Left ventricle myocardium inferior (tissue), 1 donor: ENCODE data around the gene PRSS1. TPM values are rescaled to one million over a fixed set of nuclear protein-coding genes. Genes with fewer than 3 reads are reported as not detected.
"Not testable (repeated sequence)": the region's sequence is repeated elsewhere in the genome, so short reads cannot be mapped to it uniquely, and the experiment has no call there.

Experiments used
- DNase-seq: peaks from one replicate; pipeline ENCODE4 v3.0.0-alpha.2; 2020
- H3K27ac ChIP-seq: fragments of 200-600 bp; replicated peaks from 2 replicates; pipeline ENCODE4 v1.8.0; 2021
- H3K27me3 ChIP-seq: fragments of 200-600 bp; 2 replicates; pipeline ENCODE4 v1.8.0; 2021; ENCODE audit warnings: low read depth
- H3K36me3 ChIP-seq: fragments of 200-600 bp; 2 replicates; pipeline ENCODE4 v1.8.0; 2021
- H3K4me1 ChIP-seq: fragments of 200-600 bp; 2 replicates; pipeline ENCODE4 v1.8.0; 2021
- H3K4me3 ChIP-seq: fragments of 200-600 bp; 2 replicates; pipeline ENCODE4 v1.8.0; 2021; ENCODE audit warnings: mild to moderate bottlenecking, moderate library complexity
- H3K9me3 ChIP-seq: fragments of 200-600 bp; replicated peaks from 2 replicates; pipeline ENCODE4 v1.8.0; 2021
- intact Hi-C: fragments of 100-400 bp; cut with micrococcal nuclease; formaldehyde crosslinking; loops from one replicate; pipeline ENCODE4 v1.11.0; 2022
- total RNA-seq: library from RNA; stranded (reverse); fragmentation: NEBNext Ultra II Directional; extraction: Animal tissue kit (Norgen Biotek cat#: 25700); gene quantifications from one replicate; pipeline ENCODE4 v1.2.1, GENCODE V29; 2021
- TF ChIP-seq, protein P1 (sequence below): fragments of 200-600 bp; IDR thresholded peaks from 2 replicates; pipeline ENCODE4 v1.8.0; 2021; ENCODE audit warnings: antibody characterized with exemption, mild to moderate bottlenecking, borderline replicate concordance
- donor health status: DM: no; HTN: yes; CAD: no; lungs with severe emphysema.

The PRSS1 gene
- total RNA-seq, 1 donor from 2014 or later, result not detected

DNA sequence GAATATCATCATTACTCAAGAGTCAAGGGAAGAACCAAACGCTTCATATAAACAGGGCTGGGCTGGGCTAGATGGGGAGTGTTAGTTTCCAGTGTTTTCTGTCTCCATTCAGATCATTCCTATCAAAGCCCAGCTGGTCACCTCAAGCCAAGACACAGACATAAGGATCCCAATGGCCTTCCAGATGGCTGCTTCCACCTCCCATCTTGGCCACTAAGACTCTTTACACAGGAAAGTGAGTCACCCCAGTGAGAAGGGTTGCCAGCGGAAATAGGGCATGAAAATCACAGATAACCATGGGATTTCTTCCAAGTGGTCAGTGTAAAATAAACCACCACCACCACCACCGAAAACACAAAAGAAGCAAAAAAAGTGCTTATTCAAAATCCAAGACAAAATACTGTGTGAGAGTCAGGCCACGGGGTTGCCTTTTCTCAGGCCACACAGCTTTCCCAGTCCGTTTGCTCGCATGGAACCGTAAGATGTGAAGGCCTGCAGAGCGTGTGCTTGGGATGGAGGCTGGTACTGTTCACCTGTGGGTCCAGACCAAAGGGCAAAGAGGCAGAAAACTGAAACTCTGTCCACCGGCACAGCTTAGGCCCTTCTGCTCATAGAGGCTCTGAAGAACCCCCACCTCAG is 27.1 kb downstream of the PRSS1 start:
- TF ChIP-seq, protein P1, sequence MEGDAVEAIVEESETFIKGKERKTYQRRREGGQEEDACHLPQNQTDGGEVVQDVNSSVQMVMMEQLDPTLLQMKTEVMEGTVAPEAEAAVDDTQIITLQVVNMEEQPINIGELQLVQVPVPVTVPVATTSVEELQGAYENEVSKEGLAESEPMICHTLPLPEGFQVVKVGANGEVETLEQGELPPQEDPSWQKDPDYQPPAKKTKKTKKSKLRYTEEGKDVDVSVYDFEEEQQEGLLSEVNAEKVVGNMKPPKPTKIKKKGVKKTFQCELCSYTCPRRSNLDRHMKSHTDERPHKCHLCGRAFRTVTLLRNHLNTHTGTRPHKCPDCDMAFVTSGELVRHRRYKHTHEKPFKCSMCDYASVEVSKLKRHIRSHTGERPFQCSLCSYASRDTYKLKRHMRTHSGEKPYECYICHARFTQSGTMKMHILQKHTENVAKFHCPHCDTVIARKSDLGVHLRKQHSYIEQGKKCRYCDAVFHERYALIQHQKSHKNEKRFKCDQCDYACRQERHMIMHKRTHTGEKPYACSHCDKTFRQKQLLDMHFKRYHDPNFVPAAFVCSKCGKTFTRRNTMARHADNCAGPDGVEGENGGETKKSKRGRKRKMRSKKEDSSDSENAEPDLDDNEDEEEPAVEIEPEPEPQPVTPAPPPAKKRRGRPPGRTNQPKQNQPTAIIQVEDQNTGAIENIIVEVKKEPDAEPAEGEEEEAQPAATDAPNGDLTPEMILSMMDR, result no peak
- Histone ChIP-seq H3K4me1 (no peaks in the 10 kb centered on the region), H3K27ac (no peak overlapping the region), H3K4me3 (no peak overlapping the region), H3K9me3 (no peaks in the 10 kb centered on the region), H3K36me3 (no peaks in the 10 kb centered on the region), H3K27me3 (peaks cover 2% of the 10 kb centered on the region)
- intact Hi-C loops, result no loop called here
- DNase-seq, result no peak

DNA sequence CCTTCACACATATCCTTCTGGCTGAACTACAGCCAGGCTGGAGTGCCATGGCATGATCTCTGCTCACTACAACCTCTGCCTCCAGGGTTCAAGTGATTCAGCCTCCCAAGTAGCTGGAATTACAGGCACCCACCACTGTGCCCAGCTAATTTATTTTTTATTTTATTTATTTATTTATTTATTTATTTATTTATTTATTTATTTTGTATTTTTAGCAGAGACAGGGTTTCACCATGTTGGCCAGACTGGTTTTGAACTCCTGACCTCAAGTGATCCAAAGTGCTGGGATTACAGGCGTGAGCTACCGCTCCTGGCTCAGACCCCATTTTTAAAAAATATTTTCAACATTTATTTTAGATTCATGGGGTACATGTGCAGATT is 27.6 kb downstream of the PRSS1 start:
- H3K36me3 ChIP-seq, H3K27me3 ChIP-seq, DNase-seq, intact Hi-C loops, H3K4me1 ChIP-seq, H3K27ac ChIP-seq, H3K4me3 ChIP-seq, H3K9me3 ChIP-seq: not testable (repeated sequence)

DNA sequence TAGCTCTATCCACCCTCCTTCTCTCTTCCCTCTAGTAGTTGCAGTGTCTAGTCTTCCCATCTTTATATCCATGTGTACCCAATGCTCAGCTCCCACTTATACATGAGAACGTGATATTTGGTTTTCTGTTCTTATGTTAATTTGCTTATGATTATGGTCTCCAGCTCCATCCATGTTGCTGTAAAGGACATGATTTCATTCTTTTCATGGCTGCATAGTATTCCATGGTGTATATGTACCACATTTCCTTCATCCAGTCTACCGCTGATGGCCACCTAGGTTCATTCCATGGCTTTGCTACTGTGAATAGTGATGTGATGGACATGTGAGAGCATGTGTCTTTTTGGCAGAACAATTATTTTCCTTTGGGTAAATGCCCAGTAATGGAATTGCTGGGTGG is 28.0 kb downstream of the PRSS1 start:
- H3K27me3 ChIP-seq, result peaks cover 7% of the 10 kb centered on the region
- no peaks in the 10 kb centered on the region for H3K4me1 ChIP-seq
- no peak overlapping the region for H3K27ac ChIP-seq
- intact Hi-C loops, result no loop called here
- no peaks in the 10 kb centered on the region for H3K36me3 ChIP-seq
- TF ChIP-seq, protein P1, result no peak
- no peaks in the 10 kb centered on the region for H3K9me3 ChIP-seq
- DNase-seq, result no peak
- H3K4me3 ChIP-seq, result no peak overlapping the region

DNA sequence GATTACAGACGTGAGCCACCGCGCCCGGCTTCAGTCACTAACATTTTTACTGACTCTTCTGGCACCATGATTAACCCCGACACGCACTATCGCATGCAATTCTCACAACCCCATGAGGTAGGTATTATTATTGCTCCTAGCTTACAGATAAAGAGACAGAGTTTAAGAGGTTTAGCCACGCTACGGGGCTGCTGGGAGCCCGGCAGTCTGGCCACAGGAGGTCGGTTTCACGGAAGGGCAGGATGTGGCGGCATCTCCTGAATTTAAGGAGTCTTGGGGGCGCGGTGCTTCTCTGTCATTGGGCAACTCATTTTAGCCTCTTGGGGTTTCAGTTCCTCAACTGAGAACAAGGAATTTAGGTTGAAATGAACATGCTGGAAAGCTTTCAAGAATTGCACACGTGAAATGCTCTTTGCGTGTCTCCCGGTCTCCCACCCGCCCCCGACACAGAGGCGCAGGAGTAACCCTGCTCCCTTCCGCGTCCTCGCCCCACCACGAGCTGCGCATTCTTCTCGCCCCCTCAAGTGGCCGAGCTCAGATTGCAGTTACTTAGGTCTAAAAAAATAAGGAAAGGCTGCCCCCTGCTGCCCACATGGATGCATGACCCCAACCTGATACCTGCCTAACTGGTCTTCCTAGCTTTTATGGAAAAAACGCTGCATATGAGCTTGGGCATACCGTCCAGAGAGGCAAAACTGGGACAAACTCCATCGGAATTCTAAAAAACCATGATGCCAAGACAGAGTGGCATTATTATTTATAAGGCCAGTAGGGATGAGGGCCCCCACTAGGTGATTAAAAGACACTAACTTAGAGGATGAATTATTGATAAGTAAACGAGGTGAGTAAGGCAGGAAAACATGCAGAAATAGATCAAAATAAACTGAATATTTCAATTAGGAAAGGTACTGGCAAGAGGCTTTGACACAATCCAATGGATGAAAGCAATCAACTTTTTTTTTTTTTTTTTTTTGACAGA is 33.9 kb downstream of the PRSS1 start:
- peaks cover 5% of the 10 kb centered on the region for H3K4me1 ChIP-seq
- H3K9me3 ChIP-seq, result no peaks in the 10 kb centered on the region
- intact Hi-C loops, result loop anchor here (5.0 kb wide), 1 partner anchor 71 kb away; no protein-coding TSS in a partner anchor
- peaks cover 48% of the 10 kb centered on the region for H3K27me3 ChIP-seq
- TF ChIP-seq, protein P1, result peak; percentile 91
- no peaks in the 10 kb centered on the region for H3K36me3 ChIP-seq
- peak; percentile 85 for DNase-seq
- no peak overlapping the region for H3K27ac ChIP-seq
- peak overlapping the region; percentile 59 for H3K4me3 ChIP-seq

DNA sequence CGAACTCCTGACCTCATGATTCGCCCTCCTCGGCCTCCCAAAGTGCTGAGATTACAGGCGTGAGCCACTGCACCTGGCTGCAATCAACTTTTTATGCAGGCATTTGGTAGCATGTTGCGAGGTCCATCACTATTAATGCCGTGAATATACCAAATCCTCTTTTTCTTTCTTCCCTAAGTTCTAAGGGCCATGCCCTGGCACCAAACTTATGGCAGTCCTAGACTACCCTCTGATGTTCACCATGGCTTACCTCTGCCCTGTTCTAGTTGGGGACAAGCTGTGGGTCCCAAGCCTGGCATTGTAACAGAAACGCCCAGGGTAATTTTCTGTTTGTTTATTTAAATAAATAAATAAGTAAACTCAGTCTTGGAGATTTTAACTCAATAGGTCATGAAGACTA is 34.8 kb downstream of the PRSS1 start:
- intact Hi-C loops, result loop anchor here (5.0 kb wide), 1 partner anchor 72 kb away; no protein-coding TSS in a partner anchor
- H3K4me3 ChIP-seq, result no peak overlapping the region
- peaks cover 57% of the 10 kb centered on the region for H3K27me3 ChIP-seq
- H3K4me1 ChIP-seq, result peaks cover 5% of the 10 kb centered on the region
- H3K27ac ChIP-seq, result no peak overlapping the region
- H3K36me3 ChIP-seq, result no peaks in the 10 kb centered on the region
- TF ChIP-seq, protein P1, result no peak
- DNase-seq, result no peak
- H3K9me3 ChIP-seq, result no peaks in the 10 kb centered on the region
